SK-N-SH (cell line): ENCODE measurements around the gene RGL1. TPM values are rescaled to one million over a fixed set of nuclear protein-coding genes. Genes with fewer than 3 reads are reported as not detected.

Source experiments
- CTCF ChIA-PET: fragments of 300-600, 350-600 bp; formaldehyde crosslinking; extraction: SDS; loops from one replicate; lab custom pipeline; 2021; lab: Yijun Ruan, JAX
- POLR2A ChIA-PET: fragments of 350-600 bp; sonication (Branson Sonifier 250); formaldehyde crosslinking; extraction: SDS; loops from one replicate; lab custom pipeline; 2020; ENCODE audit warnings: antibody characterized with exemption, inconsistent platforms; lab: Yijun Ruan, JAX
- DNase-seq: peaks from one replicate; pipeline ENCODE4 v3.0.0; 2012
- H2AFZ ChIP-seq: fragments of 200-600 bp; sonication (generic); 2 replicates; pipeline ENCODE4 v1.8.1; 2016; ENCODE audit warnings: antibody characterized with exemption, mild to moderate bottlenecking, low read depth
- H3F3A ChIP-seq: fragments of 200-600 bp; sonication (generic); replicated peaks from 2 replicates; pipeline ENCODE3; 2016; ENCODE audit warnings: antibody characterized with exemption, mild to moderate bottlenecking; ENCODE audit not compliant: insufficient read depth
- H3K27ac ChIP-seq, 2 experiments: fragments of 200-500 bp in 1 of 2; fragments of 200-600 bp in 1 of 2; sonication (Bioruptor generic) in 1 of 2; sonication (generic), shearing (Covaris generic) in 1 of 2; 2 replicates each; pipeline versions ENCODE4 v1.5.1 to v1.6.1; 2014 to 2016; ENCODE audit warnings: low read depth in 2 of 2, inconsistent platforms in 1 of 2, low read length in 1 of 2, mild to moderate bottlenecking in 1 of 2, mixed read lengths in 1 of 2
- H3K27me3 ChIP-seq: fragments of 200-600 bp; sonication (generic), shearing (Covaris generic); 2 replicates; pipeline ENCODE4 v1.6.1; 2016; ENCODE audit warnings: mixed run types; ENCODE audit not compliant: insufficient read depth
- H3K36me3 ChIP-seq, 2 experiments: fragments of 200-500 bp in 1 of 2; fragments of 200-600 bp in 1 of 2; sonication (Bioruptor generic) in 1 of 2; sonication (generic) in 1 of 2; replicated peaks in 1 of 2; 2 replicates each; pipeline versions ENCODE3 to v1.5.1; 2014 to 2016; ENCODE audit warnings: low read length in 1 of 2, mild to moderate bottlenecking in 1 of 2; ENCODE audit not compliant: insufficient read depth in 2 of 2, control insufficient read depth in 1 of 2
- H3K4me1 ChIP-seq, 2 experiments: fragments of 200-500 bp in 1 of 2; fragments of 200-600 bp in 1 of 2; sonication (Bioruptor generic) in 1 of 2; sonication (generic), shearing (Covaris generic) in 1 of 2; 2 replicates each; pipeline versions ENCODE4 v1.5.1 to v1.6.1; 2014 to 2016; ENCODE audit warnings: low read depth in 1 of 2, low read length in 1 of 2, mixed run types in 1 of 2; ENCODE audit not compliant: insufficient read depth in 2 of 2, control insufficient read depth in 1 of 2
- H3K4me2 ChIP-seq: fragments of 200-600 bp; sonication (generic), shearing (Covaris generic); 2 replicates; pipeline ENCODE4 v1.6.1; 2017; ENCODE audit warnings: mixed run types
- H3K4me3 ChIP-seq, 2 experiments: fragments of 200-500 bp in 1 of 2; fragments of 200-600 bp in 1 of 2; sonication (Bioruptor generic) in 1 of 2; sonication (generic), shearing (Covaris generic) in 1 of 2; 2 replicates each; pipeline versions ENCODE4 v1.5.1 to v1.8.1; 2014 to 2016; ENCODE audit warnings: low read depth in 2 of 2, inconsistent platforms in 1 of 2, low read length in 1 of 2, mild to moderate bottlenecking in 1 of 2, mixed read lengths in 1 of 2, moderate library complexity in 1 of 2
- H3K79me2 ChIP-seq: fragments of 200-600 bp; sonication (generic); 2 replicates; pipeline ENCODE4 v1.8.1; 2017; ENCODE audit warnings: mild to moderate bottlenecking; ENCODE audit not compliant: insufficient read depth
- H3K9ac ChIP-seq: fragments of 200-600 bp; sonication (generic); 2 replicates; pipeline ENCODE4 v1.6.1; 2017; ENCODE audit warnings: mixed run types
- H3K9me2 ChIP-seq: fragments of 200-600 bp; sonication (generic); 2 replicates; pipeline ENCODE4 v1.6.1; 2017; ENCODE audit warnings: mixed run types
- H3K9me3 ChIP-seq: fragments of 200-600 bp; sonication (generic); 2 replicates; pipeline ENCODE4 v1.6.1; 2017; ENCODE audit warnings: mixed run types, mild to moderate bottlenecking, moderate library complexity
- H4K20me1 ChIP-seq: fragments of 200-600 bp; sonication (generic); 2 replicates; pipeline ENCODE4 v1.6.1; 2017; ENCODE audit warnings: mild to moderate bottlenecking, mixed run types; ENCODE audit not compliant: insufficient read depth
- EP300 ChIP-seq, 2 experiments: IDR thresholded peaks; 2 replicates each; pipeline versions ENCODE4 v1.4.0 to v1.6.1; 2012; ENCODE audit warnings: borderline replicate concordance in 1 of 2, low read depth in 1 of 2, low read length in 1 of 2
- EZH2phosphoT487 ChIP-seq: fragments of 200-600 bp; sonication (generic); IDR thresholded peaks from 2 replicates; pipeline ENCODE4 v1.6.1; 2017; ENCODE audit warnings: low read depth, mixed run types, mild to moderate bottlenecking, antibody characterized with exemption, moderate library complexity, borderline replicate concordance
- FOSL2 ChIP-seq: IDR thresholded peaks from 2 replicates; pipeline ENCODE4 v1.4.0; 2012; ENCODE audit warnings: low read depth, mild to moderate bottlenecking, moderate library complexity, borderline replicate concordance
- FOXM1 ChIP-seq: IDR thresholded peaks from 2 replicates; pipeline ENCODE4 v1.4.0; 2012; ENCODE audit warnings: low read depth, mild to moderate bottlenecking
- GABPA ChIP-seq: IDR thresholded peaks from 2 replicates; pipeline ENCODE4 v1.4.0; 2012; ENCODE audit warnings: low read depth, mild to moderate bottlenecking
- MEF2A ChIP-seq: IDR thresholded peaks from 2 replicates; pipeline ENCODE4 v1.4.0; 2012; ENCODE audit warnings: low read depth, borderline replicate concordance
- MXI1 ChIP-seq: IDR thresholded peaks from 2 replicates; pipeline ENCODE4 v1.6.1; 2012; ENCODE audit warnings: mild to moderate bottlenecking, low read depth, low read length, improper control_type of control experiment
- POLR2AphosphoS5 ChIP-seq: IDR thresholded peaks from 2 replicates; pipeline ENCODE4 v1.6.1; 2012; ENCODE audit warnings: low read depth, low read length
- RAD21 ChIP-seq: IDR thresholded peaks from 2 replicates; pipeline ENCODE4 v1.6.1; 2012; ENCODE audit warnings: mild to moderate bottlenecking, low read length
- RCOR1 ChIP-seq: fragments of 150-350 bp; IDR thresholded peaks from 2 replicates; pipeline ENCODE4 v1.6.1; 2017; ENCODE audit warnings: antibody characterized with exemption, low read length
- RXRA ChIP-seq: IDR thresholded peaks from 2 replicates; pipeline ENCODE4 v1.4.0; 2012; ENCODE audit warnings: low read depth, mild to moderate bottlenecking, borderline replicate concordance
- SIN3A ChIP-seq: IDR thresholded peaks from 2 replicates; pipeline ENCODE4 v1.6.1; 2012; ENCODE audit warnings: low read depth, mild to moderate bottlenecking, low read length, moderate library complexity, borderline replicate concordance
- SMC3 ChIP-seq: IDR thresholded peaks from 2 replicates; pipeline ENCODE4 v1.6.1; 2012; ENCODE audit warnings: low read depth, low read length, improper control_type of control experiment
- TAF1 ChIP-seq: IDR thresholded peaks from 2 replicates; pipeline ENCODE4 v1.6.1; 2012; ENCODE audit warnings: low read depth, mild to moderate bottlenecking, low read length, moderate library complexity, borderline replicate concordance
- TCF12 ChIP-seq: IDR thresholded peaks from 2 replicates; pipeline ENCODE4 v1.4.0; 2012
- YY1 ChIP-seq: IDR thresholded peaks from 2 replicates; pipeline ENCODE4 v1.4.0; 2012; ENCODE audit warnings: low read depth, mild to moderate bottlenecking
- WGBS: methylation state at CpG from one replicate; pipeline ENCODE4 v1.1.6; 2017; ENCODE audit warnings: low lambda C conversion rate; 5-methylcytosine and 5-hydroxymethylcytosine counted together
- polyA plus RNA-seq, 3 experiments: library from polyadenylated mRNA; depleted of rRNA; stranded (reverse); fragments of >200 nt; gene quantifications; 2 replicates each; pipeline ENCODE4 v1.2.3, GENCODE V29; 2012
- TF ChIP-seq, protein P1 (sequence below): IDR thresholded peaks from 2 replicates; pipeline ENCODE4; 2012
- TF ChIP-seq, protein P2 (sequence below): IDR thresholded peaks from 2 replicates; pipeline ENCODE4 v1.4.0; 2012; ENCODE audit warnings: low read depth, borderline replicate concordance
- TF ChIP-seq, protein P3 (sequence below): fragments of 150-350 bp; IDR thresholded peaks from 2 replicates; pipeline ENCODE4 v1.6.1; 2017; ENCODE audit warnings: antibody characterized with exemption, low read length, low read depth, borderline replicate concordance

The RGL1 gene
- polyA plus RNA-seq, 1 of the 3 experiments (the other 2 are of a cell fraction): 8.3 TPM

DNA sequence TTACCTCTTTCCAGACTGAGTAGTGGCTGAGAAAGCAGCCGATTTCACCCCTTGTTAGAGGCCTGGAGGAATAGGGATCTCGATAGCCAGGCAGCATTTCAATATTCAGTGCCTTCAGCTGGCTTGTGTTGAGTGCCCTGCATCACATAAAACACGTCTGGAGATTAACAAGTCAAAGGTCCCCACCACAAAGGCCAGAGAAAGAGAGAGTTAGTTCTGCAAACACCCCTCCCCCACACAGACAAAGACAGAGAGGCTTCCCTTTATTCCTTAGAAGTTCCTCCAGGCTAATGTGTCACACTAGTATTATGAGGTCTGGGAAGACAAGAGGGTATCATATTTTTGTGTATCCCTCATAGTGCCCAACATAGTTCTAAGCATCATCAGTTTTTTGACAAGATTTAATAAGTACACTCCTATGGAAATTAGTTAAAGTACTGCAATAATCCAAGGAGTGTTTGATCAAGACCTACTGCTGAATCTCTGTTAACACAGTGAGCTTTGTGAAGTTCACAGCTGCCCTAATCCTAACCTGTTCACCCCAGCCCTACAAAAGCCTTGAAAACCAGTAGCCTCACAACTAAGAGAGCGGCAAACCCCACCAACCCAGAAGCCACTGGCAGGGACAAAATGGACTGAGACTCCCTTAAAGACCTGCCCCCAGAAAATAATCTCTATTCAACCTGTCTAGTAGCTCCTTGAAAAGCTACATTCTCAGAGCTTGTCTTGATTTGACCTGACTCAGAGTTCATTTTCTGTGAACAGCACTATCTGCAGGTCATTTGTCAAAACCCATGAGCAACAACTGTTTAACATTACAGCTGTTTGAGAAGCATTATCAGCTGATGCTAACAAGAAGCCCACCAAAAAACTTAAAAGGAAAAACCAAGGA is 140.8 kb downstream of the RGL1 start:
- H4K20me1 ChIP-seq: no peaks in the 10 kb centered on the region
- no peak for DNase-seq
- no peaks in the 10 kb centered on the region for H3K9me3 ChIP-seq
- H3K27me3 ChIP-seq: no peaks in the 10 kb centered on the region
- H3K4me1 ChIP-seq: peaks cover 3 to 13% of the 10 kb centered on the region in 2 experiments; a peak in 2 of 4 replicates
- CTCF ChIA-PET: no interaction called here
- no peaks in the 10 kb centered on the region for H3K79me2 ChIP-seq
- H3K9ac ChIP-seq: no peak overlapping the region
- H3K9me2 ChIP-seq: no peaks in the 10 kb centered on the region
- no peak overlapping the region for H3K4me3 ChIP-seq
- POLR2A ChIA-PET: no interaction called here
- peaks cover 4% of the 10 kb centered on the region for H3F3A ChIP-seq
- no peak overlapping the region for H2AFZ ChIP-seq
- H3K27ac ChIP-seq: no peak overlapping the region
- H3K4me2 ChIP-seq: no peak overlapping the region
- TF ChIP-seq POLR2AphosphoS5: no peak
- no peak for TF ChIP-seq EP300 (IDR thresholded peaks at IDR 0.05; ENCODE audit: borderline replicate concordance in 1 of 2, low read depth in 1 of 2, low read length in 1 of 2)
- TF ChIP-seq, protein P1, sequence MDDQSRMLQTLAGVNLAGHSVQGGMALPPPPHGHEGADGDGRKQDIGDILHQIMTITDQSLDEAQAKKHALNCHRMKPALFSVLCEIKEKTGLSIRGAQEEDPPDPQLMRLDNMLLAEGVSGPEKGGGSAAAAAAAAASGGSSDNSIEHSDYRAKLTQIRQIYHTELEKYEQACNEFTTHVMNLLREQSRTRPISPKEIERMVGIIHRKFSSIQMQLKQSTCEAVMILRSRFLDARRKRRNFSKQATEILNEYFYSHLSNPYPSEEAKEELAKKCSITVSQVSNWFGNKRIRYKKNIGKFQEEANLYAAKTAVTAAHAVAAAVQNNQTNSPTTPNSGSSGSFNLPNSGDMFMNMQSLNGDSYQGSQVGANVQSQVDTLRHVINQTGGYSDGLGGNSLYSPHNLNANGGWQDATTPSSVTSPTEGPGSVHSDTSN: no peak
- no peak for TF ChIP-seq YY1
- TF ChIP-seq FOXM1: no peak
- TF ChIP-seq, protein P2, sequence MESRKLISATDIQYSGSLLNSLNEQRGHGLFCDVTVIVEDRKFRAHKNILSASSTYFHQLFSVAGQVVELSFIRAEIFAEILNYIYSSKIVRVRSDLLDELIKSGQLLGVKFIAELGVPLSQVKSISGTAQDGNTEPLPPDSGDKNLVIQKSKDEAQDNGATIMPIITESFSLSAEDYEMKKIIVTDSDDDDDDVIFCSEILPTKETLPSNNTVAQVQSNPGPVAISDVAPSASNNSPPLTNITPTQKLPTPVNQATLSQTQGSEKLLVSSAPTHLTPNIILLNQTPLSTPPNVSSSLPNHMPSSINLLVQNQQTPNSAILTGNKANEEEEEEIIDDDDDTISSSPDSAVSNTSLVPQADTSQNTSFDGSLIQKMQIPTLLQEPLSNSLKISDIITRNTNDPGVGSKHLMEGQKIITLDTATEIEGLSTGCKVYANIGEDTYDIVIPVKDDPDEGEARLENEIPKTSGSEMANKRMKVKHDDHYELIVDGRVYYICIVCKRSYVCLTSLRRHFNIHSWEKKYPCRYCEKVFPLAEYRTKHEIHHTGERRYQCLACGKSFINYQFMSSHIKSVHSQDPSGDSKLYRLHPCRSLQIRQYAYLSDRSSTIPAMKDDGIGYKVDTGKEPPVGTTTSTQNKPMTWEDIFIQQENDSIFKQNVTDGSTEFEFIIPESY: no peak
- TF ChIP-seq MXI1: no peak
- no peak for TF ChIP-seq SMC3
- TF ChIP-seq RXRA: no peak
- TF ChIP-seq SIN3A: no peak
- no peak for TF ChIP-seq TAF1
- TF ChIP-seq MEF2A: no peak
- TF ChIP-seq RCOR1: no peak
- TF ChIP-seq FOSL2: no peak
- TF ChIP-seq, protein P3, sequence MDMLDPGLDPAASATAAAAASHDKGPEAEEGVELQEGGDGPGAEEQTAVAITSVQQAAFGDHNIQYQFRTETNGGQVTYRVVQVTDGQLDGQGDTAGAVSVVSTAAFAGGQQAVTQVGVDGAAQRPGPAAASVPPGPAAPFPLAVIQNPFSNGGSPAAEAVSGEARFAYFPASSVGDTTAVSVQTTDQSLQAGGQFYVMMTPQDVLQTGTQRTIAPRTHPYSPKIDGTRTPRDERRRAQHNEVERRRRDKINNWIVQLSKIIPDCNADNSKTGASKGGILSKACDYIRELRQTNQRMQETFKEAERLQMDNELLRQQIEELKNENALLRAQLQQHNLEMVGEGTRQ: no peak
- no peak for TF ChIP-seq EZH2phosphoT487
- no peak for TF ChIP-seq GABPA
- no peak for TF ChIP-seq TCF12
- no peak for TF ChIP-seq RAD21
- peaks cover 6 to 7% of the 10 kb centered on the region in 2 experiments for H3K36me3 ChIP-seq
- 72% methylated on average over 3 of the region's 4 CpGs for WGBS
